Fibroblast of peridontal ligament (primary cell): ENCODE measurements around the gene CCDC170.
A peak's percentile ranks its signal among the peaks of the same experiment; 100 is the strongest.
"Not testable (repeated sequence)": the region's sequence is repeated elsewhere in the genome, so short reads cannot be mapped to it uniquely, and the experiment has no call there.

ENCODE experiments used
- DNase-seq: peaks from one replicate; pipeline ENCODE4 v3.0.0-alpha.2; 2010; ENCODE audit errors: extremely low read depth

Gene CCDC170

GRCh38 chr6:151494235-151494935 is 568 bp downstream of the CCDC170 start:
- peak; percentile 46 for DNase-seq

DNA sequence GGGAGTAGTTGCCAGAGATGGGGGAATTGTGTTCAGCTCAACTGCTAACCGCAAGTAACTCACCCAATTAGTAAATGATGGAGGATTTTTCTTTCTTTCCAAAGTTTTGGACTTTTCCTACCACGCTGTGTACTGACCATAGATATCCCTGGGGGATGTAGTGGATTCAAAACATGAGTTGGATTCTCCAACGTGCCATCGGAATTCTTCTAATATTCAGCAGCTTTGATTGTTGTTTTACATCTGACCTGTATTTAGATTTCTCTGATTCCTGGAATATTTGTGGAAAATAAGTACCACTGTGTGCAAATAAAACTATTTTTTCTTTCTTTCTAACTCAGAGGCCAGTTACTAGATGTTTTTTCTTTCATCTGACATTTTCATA is 1.1 kb downstream of the CCDC170 start:
- DNase-seq: peak; percentile 61

- DNase-seq: no peak
Measured at GRCh38 chr6:151495380-151495779, 1.6 kb downstream of the CCDC170 start.

DNA sequence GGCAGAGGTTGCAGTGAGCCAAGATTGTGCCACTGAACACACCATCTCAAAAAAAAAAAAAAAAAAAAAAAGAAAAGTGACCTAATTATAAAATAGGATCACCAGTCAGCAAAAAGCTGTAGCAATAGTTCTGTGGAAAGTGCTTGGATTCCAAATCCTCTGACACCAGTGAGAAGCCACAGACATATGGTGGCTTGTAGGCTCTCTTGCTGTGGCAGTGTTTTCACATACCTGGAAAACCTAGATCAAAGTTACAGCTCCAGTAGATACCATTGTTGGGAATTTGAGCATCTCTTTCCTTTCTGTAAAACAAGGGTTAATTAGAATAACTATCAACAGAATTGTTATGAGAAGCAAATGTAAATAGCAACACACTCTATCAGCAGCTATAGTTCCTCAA is 4.1 kb downstream of the CCDC170 start:
- DNase-seq: no peak

- peak; percentile 35 for DNase-seq
Measured at GRCh38 chr6:151498327-151498726, 4.5 kb downstream of the CCDC170 start.

DNA sequence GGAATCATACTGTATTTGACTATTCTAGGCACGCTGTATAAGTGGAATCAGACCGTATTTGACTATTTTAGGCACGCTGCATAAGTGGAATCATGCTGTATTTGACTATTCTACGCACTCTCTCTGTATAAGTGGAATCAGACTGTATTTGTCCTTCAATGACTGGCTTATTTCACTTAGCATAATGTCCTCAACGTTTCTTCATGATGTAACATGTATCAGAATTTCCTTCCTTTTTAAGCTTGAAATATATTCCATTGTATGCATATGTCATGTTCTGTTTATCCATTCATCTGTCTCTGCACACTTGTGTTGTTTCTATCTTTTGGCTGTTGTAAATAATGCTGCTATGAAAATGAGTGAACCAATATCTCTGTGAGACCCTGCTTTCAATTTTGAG is 5.7 kb downstream of the CCDC170 start:
- DNase-seq: no peak

DNA sequence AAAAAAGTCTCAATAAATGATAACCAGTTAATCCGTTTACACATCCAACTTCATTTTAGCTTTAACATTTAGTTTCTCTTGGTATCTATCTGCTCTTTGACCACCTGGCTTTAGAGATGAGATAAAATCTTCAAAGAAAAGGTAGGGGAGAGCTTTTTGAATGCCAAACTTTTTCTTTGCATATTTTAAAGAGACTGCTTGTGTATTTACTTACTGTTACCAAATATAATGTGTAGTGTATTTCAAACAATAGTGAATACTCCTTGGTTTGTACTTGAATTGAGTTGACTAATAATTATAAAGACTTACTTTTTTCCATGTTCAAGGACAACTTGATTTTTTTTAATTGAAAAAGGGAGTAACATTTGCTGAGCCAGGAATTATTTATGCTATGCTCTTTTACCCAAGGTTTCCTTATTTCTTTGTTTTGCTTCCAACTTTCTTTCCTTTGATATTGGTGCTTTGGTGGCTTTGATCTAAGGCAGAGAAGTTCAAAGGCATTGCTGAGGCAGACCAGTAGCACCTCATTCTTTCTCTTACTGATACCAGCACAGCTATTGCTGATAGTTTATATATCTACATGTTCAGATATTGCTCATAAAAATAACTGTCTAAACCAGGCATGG is 7.8 kb downstream of the CCDC170 start:
- DNase-seq: no peak

GRCh38 chr6:151502499-151502898 is 8.7 kb downstream of the CCDC170 start:
- peak; percentile 52 for DNase-seq

- no peak for DNase-seq
Measured at GRCh38 chr6:151506761-151507160, 12.9 kb downstream of the CCDC170 start.

DNA sequence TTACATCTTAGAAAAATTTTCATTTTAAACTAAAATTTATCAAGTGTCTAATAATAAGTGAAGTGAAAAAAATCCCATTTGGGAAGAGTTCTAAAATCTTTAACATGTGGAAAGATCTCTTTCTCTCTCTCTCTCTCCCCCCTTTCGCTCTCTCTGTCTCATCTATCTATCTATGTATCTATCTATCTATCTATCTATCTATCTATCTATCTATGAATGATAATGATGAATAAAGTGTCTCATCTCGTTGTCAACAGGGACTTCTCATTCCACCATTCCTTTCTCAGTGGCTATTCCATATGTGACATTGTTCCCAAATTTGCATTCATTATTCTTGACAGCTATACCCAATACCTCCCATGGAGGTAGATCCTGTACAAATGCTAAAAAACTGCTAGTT is 15.2 kb downstream of the CCDC170 start:
- DNase-seq: no peak

GRCh38 chr6:151512481-151512880 is 18.7 kb downstream of the CCDC170 start:
- no peak for DNase-seq

GRCh38 chr6:151514000-151514730 is 20.3 kb downstream of the CCDC170 start:
- DNase-seq: no peak

GRCh38 chr6:151518992-151519391 is 25.2 kb downstream of the CCDC170 start:
- not testable (repeated sequence) for DNase-seq

- no peak for DNase-seq
Measured at GRCh38 chr6:151523034-151523433, 29.2 kb downstream of the CCDC170 start.

DNA sequence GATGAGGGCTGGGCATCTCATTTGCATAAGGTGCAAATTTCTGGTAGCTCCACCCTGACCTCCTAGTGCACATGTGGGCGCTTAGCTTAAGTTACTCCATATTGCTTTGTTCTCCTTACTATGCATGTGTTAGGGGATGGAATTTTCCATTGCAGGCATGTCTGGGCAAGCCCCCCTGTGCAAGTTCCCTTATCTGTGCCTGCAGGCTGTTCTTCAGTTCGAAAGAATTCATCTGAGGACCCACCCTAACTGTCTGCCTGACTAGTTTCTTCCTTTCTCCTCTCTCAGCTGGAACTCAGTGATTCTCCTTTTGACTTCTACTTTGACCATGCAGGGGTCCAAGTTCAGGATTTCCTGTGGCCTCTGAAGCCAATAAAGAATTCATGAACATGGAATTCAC is 30.2 kb downstream of the CCDC170 start:
- DNase-seq: no peak

- DNase-seq: peak; percentile 64
Measured at GRCh38 chr6:151534576-151534975, 40.8 kb downstream of the CCDC170 start.

DNA sequence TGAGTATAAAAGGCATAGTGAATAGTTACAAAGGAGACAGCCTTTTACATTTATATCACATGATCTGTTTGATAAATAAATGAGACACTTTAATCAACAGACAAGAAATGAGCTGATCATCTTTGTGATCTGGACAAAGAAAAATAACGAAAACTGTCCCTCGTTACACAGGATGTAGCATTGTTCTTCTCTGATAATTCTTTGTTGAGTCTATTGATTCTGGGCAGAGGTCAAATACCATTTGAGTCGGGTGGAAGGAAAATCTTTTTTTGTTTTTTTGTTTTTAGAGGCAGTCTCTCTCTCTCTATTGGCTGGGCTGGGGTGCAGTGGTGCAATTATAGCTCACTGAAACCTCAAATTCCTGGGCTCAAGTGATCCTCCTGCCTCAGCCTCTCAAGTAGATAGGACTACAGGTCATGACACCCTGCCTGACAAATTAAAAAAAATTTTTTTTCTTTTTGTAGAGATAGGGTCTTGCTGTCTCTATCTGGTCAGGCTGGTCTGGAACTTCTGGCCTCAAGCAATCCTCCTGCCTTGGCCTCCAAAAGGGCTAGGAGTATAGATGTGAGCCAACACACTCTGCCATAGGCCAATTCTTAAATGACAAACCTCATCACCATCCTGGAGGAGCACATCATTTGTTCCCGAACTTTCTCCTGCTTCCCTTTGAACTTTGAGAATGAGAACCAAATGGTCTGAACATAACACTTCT is 41.8 kb downstream of the CCDC170 start:
- DNase-seq: no peak

DNA sequence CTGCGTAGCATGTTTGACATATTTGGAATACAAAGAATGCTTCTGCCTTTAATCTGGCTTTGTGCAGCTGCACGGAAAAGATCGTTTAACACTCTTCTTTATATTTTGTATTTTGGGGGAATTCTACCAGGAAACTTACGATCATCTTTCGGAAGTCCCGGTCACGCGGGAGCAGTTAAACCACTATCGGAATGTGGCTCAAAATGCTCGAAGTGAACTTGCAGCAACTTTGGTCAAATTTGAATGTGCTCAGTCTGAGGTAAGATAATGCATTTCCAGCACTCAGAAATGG is 42.3 kb downstream of the CCDC170 start:
- DNase-seq: no peak

DNA sequence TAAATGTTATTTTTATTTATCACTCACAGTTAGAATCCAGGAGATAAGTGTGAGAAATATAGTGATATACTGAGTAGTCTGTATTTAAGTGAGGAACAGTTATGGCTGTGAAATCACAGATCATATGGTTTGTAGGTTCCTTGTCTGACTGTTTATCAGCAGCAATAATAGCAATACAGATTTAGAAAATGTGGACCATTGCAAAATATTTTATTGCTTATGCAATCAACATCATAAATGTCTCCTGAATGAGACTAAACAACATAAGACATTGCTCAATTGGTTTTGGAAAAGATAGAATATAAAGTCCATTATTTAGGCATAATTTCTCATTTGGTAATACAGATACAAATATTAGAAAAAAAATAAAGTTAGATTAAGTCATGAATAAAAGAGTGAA is 43.7 kb downstream of the CCDC170 start:
- no peak for DNase-seq

- DNase-seq: peak; percentile 5
Measured at GRCh38 chr6:151539506-151540268, 45.9 kb downstream of the CCDC170 start.

GRCh38 chr6:151544453-151544852 is 50.6 kb downstream of the CCDC170 start:
- no peak for DNase-seq

GRCh38 chr6:151544884-151545283 is 51.1 kb downstream of the CCDC170 start:
- not testable (repeated sequence) for DNase-seq
